ENCODE results near the gene CDH23. TPM values are rescaled to one million over a fixed set of nuclear protein-coding genes. Genes with fewer than 3 reads are reported as not detected.

Gene CDH23
- polyA plus RNA-seq, 1 donor (not counting 4 experiments of a cell fraction or from before 2014, with no cell fraction given), result 0.01 TPM

GRCh38 chr10:71613877-71614276 is 217.2 kb downstream of the CDH23 start:
- FAIRE-seq, result no peak

GRCh38 chr10:71614946-71615345 is 218.2 kb downstream of the CDH23 start:
- dilution Hi-C loops (cut with MboI; ENCODE audit: extremely low pct_ligation_motif_present, low sequenced_read_pairs), result no loop called here

More at GRCh38 chr10:71613877-71614276, 217.2 kb downstream of the CDH23 start:
- Histone ChIP-seq H3K9me3 (ENCODE audit: control insufficient read depth, low read depth, low read length) (no peaks in the 10 kb centered on the region), H3K27me3 (ENCODE audit: control insufficient read depth, extremely low read depth, insufficient read depth, low read length) (peaks cover 3% of the 10 kb centered on the region), H3K36me3 (ENCODE audit: control insufficient read depth in 2 of 2, extremely low read depth in 1 of 2, insufficient read depth in 2 of 2, low read length in 2 of 2) (no peaks in the 10 kb centered on the region), H3K4me3 (ENCODE audit: control insufficient read depth in 2 of 3, extremely low read depth in 1 of 3, insufficient read depth in 2 of 3, low read depth in 1 of 3, low read length in 3 of 3) (no peak overlapping the region), H4K20me1 (ENCODE audit: control insufficient read depth, extremely low read depth, insufficient read depth, low read length) (no peaks in the 10 kb centered on the region), H3K4me1 (ENCODE audit: control insufficient read depth, extremely low read depth, insufficient read depth, low read length) (no peaks in the 10 kb centered on the region), H3K4me2 (ENCODE audit: control insufficient read depth, extremely low read depth, insufficient read depth, low read depth, low read length) (no peak overlapping the region), H2AFZ (ENCODE audit: control insufficient read depth, low read length) (no peak overlapping the region), H3K9me1 (ENCODE audit: control insufficient read depth, extremely low read depth, insufficient read depth, low read length) (no peaks in the 10 kb centered on the region), H3K27ac (ENCODE audit: control insufficient read depth, insufficient read depth, low read length) (no peak overlapping the region), H3K9ac (ENCODE audit: control insufficient read depth, extremely low read depth, insufficient read depth, low read length) (no peak overlapping the region), H3K79me2 (ENCODE audit: control insufficient read depth, insufficient read depth, low read length) (no peaks in the 10 kb centered on the region)
- DNase-seq (ENCODE audit: low read depth, low spot score), result no peak
- TF ChIP-seq, protein P1, sequence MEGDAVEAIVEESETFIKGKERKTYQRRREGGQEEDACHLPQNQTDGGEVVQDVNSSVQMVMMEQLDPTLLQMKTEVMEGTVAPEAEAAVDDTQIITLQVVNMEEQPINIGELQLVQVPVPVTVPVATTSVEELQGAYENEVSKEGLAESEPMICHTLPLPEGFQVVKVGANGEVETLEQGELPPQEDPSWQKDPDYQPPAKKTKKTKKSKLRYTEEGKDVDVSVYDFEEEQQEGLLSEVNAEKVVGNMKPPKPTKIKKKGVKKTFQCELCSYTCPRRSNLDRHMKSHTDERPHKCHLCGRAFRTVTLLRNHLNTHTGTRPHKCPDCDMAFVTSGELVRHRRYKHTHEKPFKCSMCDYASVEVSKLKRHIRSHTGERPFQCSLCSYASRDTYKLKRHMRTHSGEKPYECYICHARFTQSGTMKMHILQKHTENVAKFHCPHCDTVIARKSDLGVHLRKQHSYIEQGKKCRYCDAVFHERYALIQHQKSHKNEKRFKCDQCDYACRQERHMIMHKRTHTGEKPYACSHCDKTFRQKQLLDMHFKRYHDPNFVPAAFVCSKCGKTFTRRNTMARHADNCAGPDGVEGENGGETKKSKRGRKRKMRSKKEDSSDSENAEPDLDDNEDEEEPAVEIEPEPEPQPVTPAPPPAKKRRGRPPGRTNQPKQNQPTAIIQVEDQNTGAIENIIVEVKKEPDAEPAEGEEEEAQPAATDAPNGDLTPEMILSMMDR (optimal IDR thresholded peaks at IDR 0.05 in 1 of 3, IDR thresholded peaks at IDR 0.05 in 1 of 3, conservative IDR thresholded peaks at IDR 0.05 in 1 of 3; ENCODE audit: extremely low read depth in 1 of 3, insufficient read depth in 2 of 3, low read length in 3 of 3), result no peak
- TF ChIP-seq EZH2 (IDR thresholded peaks at IDR 0.05; ENCODE audit: low read length), result no peak
- dilution Hi-C loops (cut with MboI; ENCODE audit: extremely low pct_ligation_motif_present, low sequenced_read_pairs), result no loop called here

More at GRCh38 chr10:71614946-71615345, 218.2 kb downstream of the CDH23 start:
- FAIRE-seq (no peak), DNase-seq (ENCODE audit: low read depth, low spot score) (no peak)
- Histone ChIP-seq H3K4me2 (ENCODE audit: control insufficient read depth, extremely low read depth, insufficient read depth, low read depth, low read length) (no peak overlapping the region), H3K4me3 (ENCODE audit: control insufficient read depth in 2 of 3, extremely low read depth in 1 of 3, insufficient read depth in 2 of 3, low read depth in 1 of 3, low read length in 3 of 3) (no peak overlapping the region), H3K27me3 (ENCODE audit: control insufficient read depth, extremely low read depth, insufficient read depth, low read length) (peaks cover 3% of the 10 kb centered on the region), H3K36me3 (ENCODE audit: control insufficient read depth in 2 of 2, extremely low read depth in 1 of 2, insufficient read depth in 2 of 2, low read length in 2 of 2) (no peaks in the 10 kb centered on the region), H3K9me3 (ENCODE audit: control insufficient read depth, low read depth, low read length) (no peaks in the 10 kb centered on the region), H4K20me1 (ENCODE audit: control insufficient read depth, extremely low read depth, insufficient read depth, low read length) (no peaks in the 10 kb centered on the region), H3K79me2 (ENCODE audit: control insufficient read depth, insufficient read depth, low read length) (no peaks in the 10 kb centered on the region), H3K9me1 (ENCODE audit: control insufficient read depth, extremely low read depth, insufficient read depth, low read length) (no peaks in the 10 kb centered on the region), H3K27ac (ENCODE audit: control insufficient read depth, insufficient read depth, low read length) (no peak overlapping the region), H3K4me1 (ENCODE audit: control insufficient read depth, extremely low read depth, insufficient read depth, low read length) (no peaks in the 10 kb centered on the region), H3K9ac (ENCODE audit: control insufficient read depth, extremely low read depth, insufficient read depth, low read length) (no peak overlapping the region), H2AFZ (ENCODE audit: control insufficient read depth, low read length) (no peak overlapping the region)
- no peak for TF ChIP-seq EZH2 (IDR thresholded peaks at IDR 0.05; ENCODE audit: low read length)
- TF ChIP-seq, protein P1 (optimal IDR thresholded peaks at IDR 0.05 in 1 of 3, IDR thresholded peaks at IDR 0.05 in 1 of 3, conservative IDR thresholded peaks at IDR 0.05 in 1 of 3; ENCODE audit: extremely low read depth in 1 of 3, insufficient read depth in 2 of 3, low read length in 3 of 3), result no peak
